ENCODE data around the gene BAZ1B.

DNA sequence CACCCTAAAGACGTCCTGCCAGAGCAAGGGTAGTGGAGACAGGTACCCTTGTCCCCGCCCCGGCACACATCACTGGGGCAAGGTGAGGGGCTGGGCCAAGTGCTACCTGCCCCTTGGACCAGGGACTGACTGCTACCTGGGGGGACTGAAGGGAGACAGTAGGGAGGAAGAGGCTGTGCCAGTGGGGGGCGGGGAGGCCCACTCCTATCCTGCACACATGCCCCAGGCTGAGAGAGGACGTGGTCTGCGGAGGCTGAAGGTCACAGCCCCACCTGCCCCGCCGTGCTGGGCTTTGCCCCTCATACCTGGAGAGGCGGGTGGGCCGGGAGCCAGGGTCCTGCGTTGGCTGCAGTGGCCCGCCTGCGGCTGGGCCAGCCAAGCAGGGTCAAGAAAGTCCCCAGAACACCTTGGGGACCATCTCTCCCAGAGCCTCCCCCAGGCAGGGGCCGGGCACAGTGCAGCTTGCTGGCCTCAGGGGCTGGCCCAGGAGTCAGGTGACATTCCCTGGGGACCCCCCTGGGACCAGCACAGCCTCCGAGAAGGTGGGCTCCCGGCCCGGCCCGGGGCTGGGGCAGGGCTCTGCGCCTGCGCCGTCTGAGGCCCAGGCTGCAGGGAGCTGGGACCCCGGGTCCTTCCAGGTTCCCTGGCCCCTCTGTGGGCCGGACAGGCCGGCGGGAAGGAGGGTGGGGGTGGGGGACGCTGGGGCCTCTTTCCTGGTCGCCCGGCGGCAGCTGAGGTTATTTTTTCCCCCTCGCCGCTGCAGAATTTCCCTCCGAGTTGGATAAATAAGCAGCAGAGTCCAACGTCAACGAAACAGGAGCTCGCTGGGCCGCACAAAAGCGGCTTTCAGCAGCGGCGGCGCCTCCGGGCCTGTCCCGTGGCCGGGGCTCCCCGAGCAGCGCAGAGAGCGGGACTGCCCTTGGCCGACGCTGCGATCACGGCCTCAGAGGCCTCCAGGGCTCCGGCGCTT lies 98.3 kb downstream of the BAZ1B start:
- TF ChIP-seq, protein P1, sequence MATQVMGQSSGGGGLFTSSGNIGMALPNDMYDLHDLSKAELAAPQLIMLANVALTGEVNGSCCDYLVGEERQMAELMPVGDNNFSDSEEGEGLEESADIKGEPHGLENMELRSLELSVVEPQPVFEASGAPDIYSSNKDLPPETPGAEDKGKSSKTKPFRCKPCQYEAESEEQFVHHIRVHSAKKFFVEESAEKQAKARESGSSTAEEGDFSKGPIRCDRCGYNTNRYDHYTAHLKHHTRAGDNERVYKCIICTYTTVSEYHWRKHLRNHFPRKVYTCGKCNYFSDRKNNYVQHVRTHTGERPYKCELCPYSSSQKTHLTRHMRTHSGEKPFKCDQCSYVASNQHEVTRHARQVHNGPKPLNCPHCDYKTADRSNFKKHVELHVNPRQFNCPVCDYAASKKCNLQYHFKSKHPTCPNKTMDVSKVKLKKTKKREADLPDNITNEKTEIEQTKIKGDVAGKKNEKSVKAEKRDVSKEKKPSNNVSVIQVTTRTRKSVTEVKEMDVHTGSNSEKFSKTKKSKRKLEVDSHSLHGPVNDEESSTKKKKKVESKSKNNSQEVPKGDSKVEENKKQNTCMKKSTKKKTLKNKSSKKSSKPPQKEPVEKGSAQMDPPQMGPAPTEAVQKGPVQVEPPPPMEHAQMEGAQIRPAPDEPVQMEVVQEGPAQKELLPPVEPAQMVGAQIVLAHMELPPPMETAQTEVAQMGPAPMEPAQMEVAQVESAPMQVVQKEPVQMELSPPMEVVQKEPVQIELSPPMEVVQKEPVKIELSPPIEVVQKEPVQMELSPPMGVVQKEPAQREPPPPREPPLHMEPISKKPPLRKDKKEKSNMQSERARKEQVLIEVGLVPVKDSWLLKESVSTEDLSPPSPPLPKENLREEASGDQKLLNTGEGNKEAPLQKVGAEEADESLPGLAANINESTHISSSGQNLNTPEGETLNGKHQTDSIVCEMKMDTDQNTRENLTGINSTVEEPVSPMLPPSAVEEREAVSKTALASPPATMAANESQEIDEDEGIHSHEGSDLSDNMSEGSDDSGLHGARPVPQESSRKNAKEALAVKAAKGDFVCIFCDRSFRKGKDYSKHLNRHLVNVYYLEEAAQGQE (tag by site-specific recombination; IDR thresholded peaks at IDR 0.05): no peak
- TF ChIP-seq, protein P2, sequence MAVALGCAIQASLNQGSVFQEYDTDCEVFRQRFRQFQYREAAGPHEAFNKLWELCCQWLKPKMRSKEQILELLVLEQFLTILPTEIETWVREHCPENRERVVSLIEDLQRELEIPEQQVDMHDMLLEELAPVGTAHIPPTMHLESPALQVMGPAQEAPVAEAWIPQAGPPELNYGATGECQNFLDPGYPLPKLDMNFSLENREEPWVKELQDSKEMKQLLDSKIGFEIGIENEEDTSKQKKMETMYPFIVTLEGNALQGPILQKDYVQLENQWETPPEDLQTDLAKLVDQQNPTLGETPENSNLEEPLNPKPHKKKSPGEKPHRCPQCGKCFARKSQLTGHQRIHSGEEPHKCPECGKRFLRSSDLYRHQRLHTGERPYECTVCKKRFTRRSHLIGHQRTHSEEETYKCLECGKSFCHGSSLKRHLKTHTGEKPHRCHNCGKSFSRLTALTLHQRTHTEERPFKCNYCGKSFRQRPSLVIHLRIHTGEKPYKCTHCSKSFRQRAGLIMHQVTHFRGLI (tag by site-specific recombination; IDR thresholded peaks at IDR 0.05): no peak
- TF ChIP-seq, protein P3, sequence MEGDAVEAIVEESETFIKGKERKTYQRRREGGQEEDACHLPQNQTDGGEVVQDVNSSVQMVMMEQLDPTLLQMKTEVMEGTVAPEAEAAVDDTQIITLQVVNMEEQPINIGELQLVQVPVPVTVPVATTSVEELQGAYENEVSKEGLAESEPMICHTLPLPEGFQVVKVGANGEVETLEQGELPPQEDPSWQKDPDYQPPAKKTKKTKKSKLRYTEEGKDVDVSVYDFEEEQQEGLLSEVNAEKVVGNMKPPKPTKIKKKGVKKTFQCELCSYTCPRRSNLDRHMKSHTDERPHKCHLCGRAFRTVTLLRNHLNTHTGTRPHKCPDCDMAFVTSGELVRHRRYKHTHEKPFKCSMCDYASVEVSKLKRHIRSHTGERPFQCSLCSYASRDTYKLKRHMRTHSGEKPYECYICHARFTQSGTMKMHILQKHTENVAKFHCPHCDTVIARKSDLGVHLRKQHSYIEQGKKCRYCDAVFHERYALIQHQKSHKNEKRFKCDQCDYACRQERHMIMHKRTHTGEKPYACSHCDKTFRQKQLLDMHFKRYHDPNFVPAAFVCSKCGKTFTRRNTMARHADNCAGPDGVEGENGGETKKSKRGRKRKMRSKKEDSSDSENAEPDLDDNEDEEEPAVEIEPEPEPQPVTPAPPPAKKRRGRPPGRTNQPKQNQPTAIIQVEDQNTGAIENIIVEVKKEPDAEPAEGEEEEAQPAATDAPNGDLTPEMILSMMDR (tag by site-specific recombination; IDR thresholded peaks at IDR 0.05): no peak
- TF ChIP-seq ZEB2 (tag by site-specific recombination; IDR thresholded peaks at IDR 0.05) (no peak), ZSCAN30 (tag by site-specific recombination; IDR thresholded peaks at IDR 0.05) (no peak)
- TF ChIP-seq, protein P4, sequence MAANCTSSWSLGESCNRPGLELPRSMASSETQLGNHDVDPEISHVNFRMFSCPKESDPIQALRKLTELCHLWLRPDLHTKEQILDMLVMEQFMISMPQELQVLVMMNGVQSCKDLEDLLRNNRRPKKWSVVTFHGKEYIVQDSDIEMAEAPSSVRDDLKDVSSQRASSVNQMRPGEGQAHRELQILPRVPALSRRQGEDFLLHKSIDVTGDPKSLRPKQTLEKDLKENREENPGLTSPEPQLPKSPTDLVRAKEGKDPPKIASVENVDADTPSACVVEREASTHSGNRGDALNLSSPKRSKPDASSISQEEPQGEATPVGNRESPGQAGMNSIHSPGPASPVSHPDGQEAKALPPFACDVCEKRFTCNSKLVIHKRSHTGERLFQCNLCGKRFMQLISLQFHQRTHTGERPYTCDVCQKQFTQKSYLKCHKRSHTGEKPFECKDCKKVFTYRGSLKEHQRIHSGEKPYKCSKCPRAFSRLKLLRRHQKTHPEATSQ (tag by site-specific recombination; IDR thresholded peaks at IDR 0.05): no peak

Data from HEK293 (cell line).